Aorta (tissue), 5 donors: ENCODE measurements around the gene GFRA1. TPM values are rescaled to one million over a fixed set of nuclear protein-coding genes. Genes with fewer than 3 reads are reported as not detected.

Source experiments
- ATAC-seq: fragments of 200-7000 bp; cut with Tn5 transposase; one replicate; pipeline ENCODE4 v1.9.1; 2022; ENCODE audit warnings: moderate library complexity; ENCODE audit not compliant: low FRiP score
- DNase-seq, 2 donors: peaks; one replicate each; pipeline ENCODE4 v3.0.0-alpha.2; 2020
- H3K27ac ChIP-seq, 2 donors: one replicate each; pipeline ENCODE4 v1.5.1; 2013; ENCODE audit warnings: low read length in 2 of 2, mild to moderate bottlenecking in 2 of 2, moderate library complexity in 2 of 2, control low read depth in 1 of 2, inconsistent platforms in 1 of 2, low read depth in 1 of 2
- H3K27me3 ChIP-seq, 2 donors: one replicate each; pipeline ENCODE4 v1.6.1; 2013; ENCODE audit warnings: control low read depth in 1 of 2, low read length in 1 of 2, mild to moderate bottlenecking in 1 of 2, moderate library complexity in 1 of 2; ENCODE audit not compliant: insufficient read depth in 2 of 2, control insufficient read depth in 1 of 2
- H3K36me3 ChIP-seq, 2 donors: one replicate each; pipeline ENCODE4 v1.6.1; 2013; ENCODE audit warnings: control low read depth in 1 of 2, low read length in 1 of 2, mild to moderate bottlenecking in 1 of 2; ENCODE audit not compliant: insufficient read depth in 2 of 2, control insufficient read depth in 1 of 2
- H3K4me1 ChIP-seq, 2 donors: one replicate each; pipeline ENCODE4 v1.6.1; 2013; ENCODE audit warnings: low read length in 2 of 2, control low read depth in 1 of 2, mild to moderate bottlenecking in 1 of 2, moderate library complexity in 1 of 2; ENCODE audit not compliant: insufficient read depth in 2 of 2, control insufficient read depth in 1 of 2
- H3K4me3 ChIP-seq, 2 donors: one replicate each; pipeline ENCODE4 v1.5.1; 2013; ENCODE audit warnings: low read length in 2 of 2, control low read depth in 1 of 2, mild to moderate bottlenecking in 1 of 2
- H3K9me3 ChIP-seq: one replicate; pipeline ENCODE4 v1.6.1; 2013; ENCODE audit warnings: mild to moderate bottlenecking, low read length; ENCODE audit not compliant: control insufficient read depth
- WGBS, 2 donors: extraction: QIAGEN DNeasy Blood & Tissue Kit; methylation state at CpG; one replicate each; pipeline ENCODE4 v1.1.7; 2013; 5-methylcytosine and 5-hydroxymethylcytosine counted together
- intact Hi-C, 2 donors: fragments of 100-400 bp; cut with DNase I; formaldehyde crosslinking; loops; one replicate each; pipeline versions ENCODE4 v1.14.2 to v1.15.0; 2022
- polyA plus RNA-seq, 2 donors: library from polyadenylated mRNA; stranded (reverse); fragments of 200-250 nt; gene quantifications; one replicate each; pipeline ENCODE4 v1.2.3, GENCODE V29; 2013
- total RNA-seq, 2 donors: library from RNA; stranded (reverse); fragmentation: NEBNext Ultra II Directional; extraction: Animal tissue kit (Norgen Biotek cat#: 25700); gene quantifications; one replicate each; pipeline ENCODE4 v1.2.1, GENCODE V29; 2021
- donor health status: healthy with polysubstance abuse.
- donor health status: Bipolar disorder and iron deficiency.
- donor health status: DM: no; HTN: no; CAD: no.
- donor health status: DM: no; HTN: no; CAD: no.
- donor health status: DM: yes; HTN: yes; CAD: no.

The GFRA1 gene
- total and polyA plus RNA-seq, 4 donors, result under 0.01 to 27.1 (median 5.2) TPM

GRCh38 chr10:116254422-116255155 is 18.4 kb downstream of the GFRA1 start:
- no peak overlapping the region for H3K27ac ChIP-seq
- H3K4me3 ChIP-seq, result no peak overlapping the region
- ATAC-seq, result no peak
- WGBS, 2 donors, result 60 to 70% methylated on average over 7 of the region's 7 CpGs
- no peak for DNase-seq
- no peaks in the 10 kb centered on the region for H3K36me3 ChIP-seq
- intact Hi-C loops, result no loop called here
- peaks cover 0 to 2% of the 10 kb centered on the region in 2 donors for H3K27me3 ChIP-seq
- H3K9me3 ChIP-seq, result no peaks in the 10 kb centered on the region
- no peaks in the 10 kb centered on the region for H3K4me1 ChIP-seq

GRCh38 chr10:116253716-116254115 is 19.3 kb downstream of the GFRA1 start:
- Histone ChIP-seq H3K4me1 (no peaks in the 10 kb centered on the region), H3K36me3 (no peaks in the 10 kb centered on the region), H3K4me3 (no peak overlapping the region), H3K27me3 (peaks cover 0 to 2% of the 10 kb centered on the region in 2 donors), H3K27ac (no peak overlapping the region), H3K9me3 (no peaks in the 10 kb centered on the region)
- WGBS, 2 donors, result 94 to 95% methylated on average over 4 of the region's 4 CpGs
- DNase-seq, result no peak
- ATAC-seq, result no peak
- intact Hi-C loops, result no loop called here

- intact Hi-C loops, result no loop called here
These were observed 21.2 kb downstream of the GFRA1 start for GRCh38 chr10:116251602-116252395.

GRCh38 chr10:116247691-116248090 is 25.3 kb downstream of the GFRA1 start:
- intact Hi-C loops, result no loop called here
- Histone ChIP-seq H3K36me3 (no peaks in the 10 kb centered on the region), H3K4me1 (no peaks in the 10 kb centered on the region), H3K9me3 (no peaks in the 10 kb centered on the region), H3K27ac (no peak overlapping the region), H3K4me3 (no peak overlapping the region), H3K27me3 (no peaks in the 10 kb centered on the region)
- ATAC-seq (no peak), DNase-seq (no peak)

More at GRCh38 chr10:116251602-116252395, 21.2 kb downstream of the GFRA1 start:
- no peak for ATAC-seq
- 58 to 63% methylated on average over 12 of the region's 12 CpGs for WGBS, 2 donors
- Histone ChIP-seq H3K36me3 (no peaks in the 10 kb centered on the region), H3K9me3 (no peaks in the 10 kb centered on the region), H3K4me3 (no peak overlapping the region), H3K27me3 (no peaks in the 10 kb centered on the region), H3K4me1 (no peaks in the 10 kb centered on the region), H3K27ac (no peak overlapping the region)
- no peak for DNase-seq

- intact Hi-C loops, result no loop called here
- no peak for DNase-seq
- Histone ChIP-seq H3K27ac (no peak overlapping the region), H3K4me1 (peaks cover 0 to 4% of the 10 kb centered on the region in 2 donors), H3K36me3 (no peaks in the 10 kb centered on the region), H3K27me3 (no peaks in the 10 kb centered on the region), H3K4me3 (no peak overlapping the region), H3K9me3 (no peaks in the 10 kb centered on the region)
- ATAC-seq, result no peak
- 86 to 87% methylated on average over 9 of the region's 9 CpGs for whole genome bisulfite sequencing, 2 donors
These were observed 26.7 kb downstream of the GFRA1 start for GRCh38 chr10:116246263-116246662.

GRCh38 chr10:116245156-116245555 is 27.9 kb downstream of the GFRA1 start:
- Histone ChIP-seq H3K27ac (no peak overlapping the region), H3K36me3 (no peaks in the 10 kb centered on the region), H3K4me3 (no peak overlapping the region), H3K9me3 (no peaks in the 10 kb centered on the region), H3K27me3 (no peaks in the 10 kb centered on the region), H3K4me1 (peaks cover 0 to 5% of the 10 kb centered on the region in 2 donors)
- ATAC-seq, result no peak
- WGBS, 2 donors, result 5 to 6% methylated on average over 2 of the region's 2 CpGs
- no peak for DNase-seq
- intact Hi-C loops, result no loop called here

- Histone ChIP-seq H3K36me3 (no peaks in the 10 kb centered on the region), H3K27ac (no peak overlapping the region), H3K9me3 (no peaks in the 10 kb centered on the region), H3K27me3 (no peaks in the 10 kb centered on the region), H3K4me1 (peaks cover 0 to 5% of the 10 kb centered on the region in 2 donors), H3K4me3 (no peak overlapping the region)
- DNase-seq (no peak), ATAC-seq (no peak)
- intact Hi-C loops, result no loop called here
- 85 to 86% methylated on average over 6 of the region's 6 CpGs for WGBS, 2 donors
These were observed 31.2 kb downstream of the GFRA1 start for GRCh38 chr10:116241642-116242410.

DNA sequence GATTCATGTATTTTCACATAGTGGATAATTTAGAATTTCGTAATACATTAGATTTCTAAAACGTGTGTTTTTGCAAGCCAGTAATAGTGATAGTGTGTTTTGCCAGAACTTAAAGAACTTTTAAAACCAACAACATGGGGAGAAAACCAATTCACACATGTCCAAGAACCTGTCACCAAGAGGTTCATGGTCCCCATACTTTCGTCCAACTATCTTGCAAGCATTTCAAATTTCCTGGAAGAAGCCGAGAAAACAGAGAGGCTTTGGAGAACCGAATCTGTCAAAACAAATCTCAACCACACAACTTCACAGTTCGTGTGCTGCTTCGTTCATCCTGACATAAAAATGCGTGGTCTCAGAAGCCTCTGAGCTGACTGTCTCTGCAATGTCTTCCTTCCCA is 31.9 kb downstream of the GFRA1 start:
- Histone ChIP-seq H3K27ac (no peak overlapping the region), H3K27me3 (no peaks in the 10 kb centered on the region), H3K36me3 (no peaks in the 10 kb centered on the region), H3K4me1 (peaks cover 0 to 5% of the 10 kb centered on the region in 2 donors), H3K9me3 (no peaks in the 10 kb centered on the region), H3K4me3 (no peak overlapping the region)
- intact Hi-C loops, result no loop called here
- DNase-seq, result no peak
- ATAC-seq, result peak; percentile 63
- 7 to 9% methylated on average over 8 of the region's 8 CpGs for WGBS, 2 donors
